ENCODE measurements around the gene BTBD10.
A peak's percentile ranks its signal among the peaks of the same experiment; 100 is the strongest.

Gene BTBD10

DNA sequence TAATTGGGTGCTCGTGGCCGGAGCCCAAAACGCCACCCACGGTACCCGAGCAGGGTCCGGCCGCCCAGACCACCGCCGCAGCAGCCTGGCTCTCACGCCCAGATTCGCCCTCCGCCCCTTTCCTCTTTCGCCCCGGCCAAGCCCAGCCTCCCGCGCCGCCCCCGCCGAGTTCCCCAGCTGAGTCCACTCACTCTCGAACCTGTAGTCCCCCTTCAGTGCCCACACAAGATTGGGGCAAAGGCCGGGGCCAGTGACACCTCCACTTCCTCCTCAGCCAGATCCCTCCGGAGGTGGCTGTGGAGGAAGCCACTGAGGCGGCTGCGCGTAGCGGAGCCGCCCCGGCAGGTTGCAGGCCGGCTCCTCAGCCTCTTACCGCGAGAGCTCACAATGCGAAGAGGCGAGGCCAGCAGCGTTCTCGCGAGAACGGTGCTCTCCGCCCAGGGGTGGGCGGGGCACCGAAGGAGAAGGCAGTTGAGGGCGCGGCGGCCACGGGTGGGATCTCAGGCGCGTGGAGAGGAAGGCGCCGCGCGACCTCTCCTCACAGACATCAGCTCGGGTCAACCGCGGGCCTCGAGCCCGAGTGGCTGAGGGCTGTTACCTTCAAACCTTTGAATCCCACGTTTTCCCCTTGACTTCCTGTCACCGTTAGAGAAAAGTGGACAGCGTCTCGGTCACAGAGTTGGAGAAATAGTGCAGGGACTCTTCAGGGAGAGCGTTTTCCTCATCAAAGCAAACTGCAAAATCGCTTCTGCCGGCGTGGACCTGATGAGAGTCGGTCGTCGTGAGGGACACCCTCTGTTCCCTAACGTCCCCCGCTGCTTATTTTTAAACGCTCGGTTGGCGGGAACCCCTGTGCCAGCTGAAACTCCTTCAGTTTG, at the start of gene BTBD10:
BTBD10 (minus strand) TSS at position 322 of the 878 bp plus-strand sequence. CDS start 18,098 bp downstream, outside the sequence.
- peak; percentile 86 to 90 for DNase-seq (ENCODE audit: low read depth in 2 of 2)

DNA sequence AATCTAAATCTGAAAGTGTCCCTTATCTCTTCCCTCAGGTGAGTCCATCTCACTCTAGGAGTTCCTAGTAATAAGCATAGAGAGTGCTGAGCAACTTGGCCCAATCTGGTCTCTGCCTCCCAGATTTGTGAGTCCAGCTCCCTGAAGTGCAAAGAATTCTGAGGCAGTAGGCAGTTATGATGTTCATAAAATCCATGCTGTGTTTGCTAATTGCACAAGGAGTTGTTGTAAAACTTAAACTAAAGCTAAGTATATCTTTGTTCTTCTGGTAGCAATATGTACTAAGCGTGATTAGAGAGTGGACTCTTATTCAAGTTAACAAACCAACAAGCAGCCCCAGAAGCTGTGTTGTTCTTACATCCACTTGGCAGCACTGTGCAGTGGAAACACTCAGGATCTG, 40.4 kb upstream of the BTBD10 start:
- DNase-seq (ENCODE audit: low read depth in 2 of 2) = no peak

DNA sequence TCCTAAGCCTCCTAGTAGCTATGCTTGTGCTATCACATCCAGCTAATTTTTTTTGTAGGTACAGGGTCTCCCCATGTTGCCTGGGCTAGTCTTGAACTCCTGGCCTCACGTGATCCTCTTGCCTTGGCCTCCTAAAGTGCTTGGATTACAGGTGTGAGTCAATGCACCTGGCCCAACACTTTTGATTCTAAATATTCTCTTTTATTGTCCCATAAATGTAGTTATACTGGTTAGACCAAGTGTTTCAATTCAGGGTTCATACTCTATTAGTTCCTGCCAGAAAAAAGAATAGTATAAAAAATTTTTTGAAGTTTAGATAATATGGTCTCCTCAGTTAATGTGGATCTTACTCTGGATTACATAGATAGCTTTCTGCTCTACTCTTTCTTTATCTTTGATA, 39.5 kb upstream of the BTBD10 start:
- DNase-seq (ENCODE audit: low read depth in 2 of 2) = no peak

- DNase-seq (ENCODE audit: low read depth in 2 of 2) = no peak
Measured at GRCh38 chr11:13495929-13496328, 32.9 kb upstream of the BTBD10 start, which contains the start of gene PTH. PTH (minus strand) TSS chr11:13495997; CDS start chr11:13492855, 3,142 bp downstream.

DNA sequence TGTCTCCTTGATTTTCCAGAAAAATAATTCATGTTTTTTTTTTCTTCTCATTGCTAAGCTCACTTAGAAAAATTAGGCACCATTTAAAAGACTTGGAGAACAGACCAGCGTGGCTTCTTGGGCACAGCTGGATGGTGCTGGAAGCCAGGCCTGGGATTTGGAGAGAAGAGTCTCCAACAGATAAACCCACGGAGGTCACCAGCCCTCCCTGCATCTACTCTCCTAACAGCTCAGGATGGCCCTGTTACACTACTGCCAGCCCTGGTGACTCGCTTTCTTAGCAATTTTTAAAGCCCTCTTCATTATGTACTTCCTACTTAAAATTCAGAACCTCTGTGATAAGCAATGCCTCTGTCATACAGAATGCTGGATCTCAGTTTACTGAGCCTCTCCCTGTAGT, 31.0 kb upstream of the BTBD10 start:
- no peak for DNase-seq (ENCODE audit: low read depth in 2 of 2)

GRCh38 chr11:13487661-13488030, 24.6 kb upstream of the BTBD10 start:
- DNase-seq (ENCODE audit: low read depth in 2 of 2) = no peak

DNA sequence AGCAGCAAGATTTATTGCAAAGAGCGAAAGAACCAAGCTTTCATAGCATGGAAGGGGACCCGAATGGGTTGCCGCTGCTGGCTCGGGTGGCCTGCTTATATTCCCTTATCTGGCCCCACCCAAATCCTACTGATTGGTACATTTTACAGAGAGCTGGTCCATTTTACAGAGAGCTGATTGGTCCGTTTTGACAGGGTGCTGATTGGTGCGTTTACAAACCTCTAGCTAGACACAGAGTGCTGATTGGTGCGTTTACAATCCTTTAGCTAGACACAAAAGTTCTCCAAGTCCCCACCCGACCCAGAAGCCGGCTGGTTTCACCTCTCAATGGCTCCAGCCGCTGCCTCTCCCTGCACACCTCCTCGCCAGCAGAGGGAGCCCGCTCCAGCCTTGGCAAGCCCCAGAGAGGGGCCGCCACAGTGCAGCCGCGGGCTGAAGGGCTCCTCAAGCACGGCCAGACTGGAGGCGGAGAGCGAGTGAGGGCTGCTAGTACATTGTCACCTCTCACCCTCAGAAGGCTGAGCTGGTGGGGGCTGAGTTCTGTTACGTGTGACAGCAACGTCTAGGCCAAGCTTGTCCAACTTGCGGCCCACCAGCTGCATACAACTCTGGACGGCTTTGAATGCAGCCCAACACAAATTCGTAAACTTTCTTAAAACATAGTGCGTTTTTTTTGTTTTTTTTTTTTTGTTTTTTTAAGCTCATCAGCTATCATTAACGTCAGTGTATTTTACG, 24.1 kb upstream of the BTBD10 start:
- DNase-seq (ENCODE audit: low read depth in 2 of 2) = peak; percentile 46 to 53

GRCh38 chr11:13480198-13480597, 17.2 kb upstream of the BTBD10 start:
- DNase-seq (ENCODE audit: low read depth in 2 of 2) = no peak

DNA sequence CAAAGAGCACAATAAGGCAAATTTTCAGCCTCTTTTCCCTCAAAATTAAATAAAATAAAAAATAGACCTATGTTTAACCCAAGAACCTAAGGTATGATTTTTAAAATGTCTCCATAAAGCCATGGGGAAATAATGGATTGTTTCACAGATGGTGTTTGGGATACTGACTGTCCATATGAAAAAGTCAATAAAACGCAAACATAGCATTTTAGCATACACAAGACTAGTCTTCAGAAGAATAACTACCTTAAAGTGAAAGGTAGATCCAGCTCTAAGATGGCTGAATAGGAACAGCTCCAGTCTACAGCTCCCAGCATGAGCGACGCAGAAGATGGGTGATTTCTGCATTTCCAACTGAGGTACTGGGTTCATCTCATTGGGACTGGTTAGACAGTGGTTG, 16.7 kb upstream of the BTBD10 start:
- no peak for DNase-seq (ENCODE audit: low read depth in 2 of 2)

DNA sequence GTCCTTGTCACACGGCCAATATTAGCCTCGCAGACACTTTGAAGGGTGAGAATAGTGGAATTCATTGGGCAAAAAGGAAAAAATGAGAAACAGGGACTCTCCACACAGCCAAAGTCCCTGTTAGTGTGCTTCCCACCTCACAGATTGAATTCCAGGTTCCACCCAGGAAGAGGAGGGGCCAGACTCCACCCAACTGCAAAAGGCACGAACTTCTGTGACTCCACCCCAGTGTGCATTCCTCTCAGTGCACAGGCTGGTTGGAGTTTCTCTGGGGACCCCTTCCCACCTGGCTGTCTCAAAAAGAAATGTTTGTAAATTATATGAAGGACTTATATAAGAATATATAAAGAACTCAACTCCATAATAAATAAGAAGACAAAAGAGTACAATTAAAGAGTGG, 12.1 kb upstream of the BTBD10 start:
- DNase-seq (ENCODE audit: low read depth in 2 of 2) = no peak

- DNase-seq (ENCODE audit: low read depth in 2 of 2) = no peak
Measured at GRCh38 chr11:13473013-13473722, 10.1 kb upstream of the BTBD10 start.

DNA sequence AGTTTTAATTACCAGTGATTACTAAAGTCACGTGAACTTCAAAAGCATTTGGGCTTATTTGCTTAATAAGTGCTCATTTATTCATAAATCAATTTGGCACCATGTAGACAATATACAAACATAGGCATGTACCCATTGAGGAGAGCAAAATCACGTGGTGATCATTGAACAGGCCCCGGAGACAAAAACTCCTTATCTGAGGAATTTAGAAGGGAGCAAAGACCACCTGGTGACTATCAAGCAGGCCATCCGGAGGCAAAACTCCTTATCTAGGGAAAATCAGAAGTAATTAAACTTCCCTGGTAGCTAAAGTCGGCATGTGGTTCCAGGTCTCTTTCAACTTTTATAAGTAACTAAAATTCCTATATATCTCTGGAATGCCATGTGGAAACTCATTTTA, 5.7 kb upstream of the BTBD10 start:
- DNase-seq (ENCODE audit: low read depth in 2 of 2) = no peak

DNA sequence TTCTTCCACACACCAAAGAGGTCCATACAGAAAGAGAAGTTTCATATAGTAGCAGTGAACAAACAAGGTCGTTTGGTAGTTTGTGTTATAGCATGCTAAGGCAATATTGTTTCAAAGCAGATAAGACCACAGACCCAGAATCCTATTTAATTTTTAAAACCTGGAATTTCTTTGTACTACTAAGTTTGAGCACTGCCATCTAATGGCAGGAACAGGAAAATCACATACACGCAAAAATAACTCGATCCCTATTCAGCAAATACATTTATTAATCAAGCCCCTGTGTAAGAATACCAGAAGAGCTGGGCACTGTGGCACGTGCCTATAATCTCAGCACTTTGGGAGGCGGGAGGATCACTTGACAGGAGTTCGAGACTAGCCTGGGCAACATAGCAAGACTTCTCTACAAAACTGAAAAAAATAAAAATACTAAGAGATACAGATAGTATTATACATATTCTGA, 2.9 kb upstream of the BTBD10 start:
- no peak for DNase-seq (ENCODE audit: low read depth in 2 of 2)

- DNase-seq (ENCODE audit: low read depth in 2 of 2) = no peak
Measured at GRCh38 chr11:13463779-13464290, 813 bp upstream of the BTBD10 start.

- DNase-seq (ENCODE audit: low read depth in 2 of 2) = peak; percentile 35 to 55
Measured at GRCh38 chr11:13462311-13462900, 616 bp downstream of the BTBD10 start.

- no peak for DNase-seq (ENCODE audit: low read depth in 2 of 2)
Measured at GRCh38 chr11:13461291-13461690, 1.7 kb downstream of the BTBD10 start.

DNA sequence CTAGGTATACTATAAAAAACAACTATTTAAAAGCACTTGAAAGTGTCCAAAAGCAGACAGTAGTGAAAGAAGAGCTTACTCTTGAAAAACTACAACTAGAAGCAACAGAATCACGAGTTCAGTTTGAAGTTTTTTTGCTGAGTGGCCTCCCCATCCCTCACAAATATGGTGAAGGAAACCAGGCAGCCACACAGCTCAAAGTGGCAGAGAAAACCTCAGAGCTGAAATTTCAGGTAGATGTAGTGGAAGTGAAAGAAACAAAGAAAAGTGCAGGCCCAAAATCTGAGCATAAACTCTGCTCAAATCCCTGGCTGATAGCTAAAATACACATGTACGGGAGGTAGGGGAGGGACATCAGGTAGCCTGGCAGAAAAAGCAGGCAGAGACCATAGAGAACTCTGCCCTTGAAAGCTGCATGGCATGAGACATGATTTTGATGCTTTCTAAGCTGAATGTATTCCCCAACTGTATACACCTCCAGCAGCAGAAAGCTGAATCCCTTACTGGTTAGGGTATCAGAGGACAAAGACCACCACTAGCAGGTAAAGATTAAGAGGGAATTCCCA, 12.1 kb downstream of the BTBD10 start:
- no peak for DNase-seq (ENCODE audit: low read depth in 2 of 2)

DNA sequence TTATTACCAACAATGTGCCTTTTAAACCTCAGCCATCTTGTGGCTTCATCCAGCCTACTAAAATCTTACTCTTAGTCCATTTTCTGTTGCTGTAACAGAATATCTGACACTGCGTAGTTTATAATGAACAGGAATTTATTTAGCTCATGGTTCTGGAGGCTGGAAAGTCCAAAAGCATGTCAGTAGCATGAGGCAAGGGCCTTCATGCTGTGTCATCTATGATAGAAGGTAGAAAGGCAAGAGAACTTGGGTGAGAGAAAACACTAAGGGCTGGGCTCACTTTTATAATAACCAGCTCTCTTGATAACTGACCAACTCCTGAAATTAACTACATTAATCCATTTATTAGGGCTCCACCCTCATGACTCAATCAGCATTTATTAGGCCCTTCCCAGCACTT, 13.5 kb downstream of the BTBD10 start:
- no peak for DNase-seq (ENCODE audit: low read depth in 2 of 2)

DNA sequence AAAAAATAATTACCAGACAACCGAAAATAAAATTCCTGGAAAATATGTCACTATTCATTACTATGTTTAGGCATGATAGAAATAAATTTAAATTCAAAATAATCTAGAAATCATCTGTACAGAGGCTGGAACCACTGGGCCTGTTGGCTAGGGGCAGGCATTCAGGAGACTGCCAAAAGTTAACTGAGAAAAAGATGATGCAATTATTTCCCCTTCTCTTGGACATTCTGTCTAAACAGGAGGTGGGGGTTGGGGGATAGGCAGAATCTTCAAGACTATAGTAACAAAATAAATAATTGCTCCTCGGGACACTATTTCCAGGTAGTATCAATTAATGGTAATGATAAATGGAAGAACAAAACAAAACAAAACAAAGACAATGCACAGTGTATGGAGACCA, 14.1 kb downstream of the BTBD10 start:
- no peak for DNase-seq (ENCODE audit: low read depth in 2 of 2)

DNA sequence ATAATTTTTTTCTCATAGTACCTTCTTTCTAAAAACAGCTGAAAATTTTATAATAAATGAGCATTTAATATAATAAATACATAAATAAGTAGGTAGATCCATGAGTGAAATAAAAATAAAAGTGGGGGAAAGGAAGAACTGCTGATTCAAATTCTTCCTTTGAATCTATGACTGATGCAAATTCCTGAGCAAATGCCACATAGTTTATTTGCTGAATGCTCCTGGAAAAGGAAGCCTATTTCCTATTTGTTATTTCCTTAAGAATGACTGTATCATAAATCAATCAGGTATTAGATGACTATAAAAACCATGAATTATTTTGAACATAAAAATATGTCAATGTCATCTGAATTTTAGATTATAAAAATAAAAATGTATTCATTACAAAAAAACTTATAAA, 16.6 kb downstream of the BTBD10 start:
- DNase-seq (ENCODE audit: low read depth in 2 of 2) = no peak

DNA sequence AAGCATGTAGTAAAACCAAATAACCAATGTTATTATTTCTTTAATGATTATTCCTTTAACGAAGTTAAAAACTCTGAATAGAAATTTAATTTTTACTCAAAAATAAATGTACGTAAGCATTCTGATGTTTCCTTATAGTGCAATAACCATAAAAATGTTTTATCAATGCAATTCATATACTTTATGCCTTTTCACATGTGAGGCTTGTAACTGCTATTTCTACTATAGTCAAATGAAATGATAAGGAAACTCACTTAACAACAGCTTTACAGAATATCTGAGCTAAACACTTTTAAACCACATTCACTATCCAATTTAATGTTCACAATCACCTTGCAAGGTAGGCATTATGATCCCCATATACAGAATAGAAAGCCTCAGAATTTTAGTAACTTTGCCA, 17.4 kb downstream of the BTBD10 start:
- DNase-seq (ENCODE audit: low read depth in 2 of 2) = no peak
